ENCODE results near the gene KNSTRN.

KNSTRN gene

DNA sequence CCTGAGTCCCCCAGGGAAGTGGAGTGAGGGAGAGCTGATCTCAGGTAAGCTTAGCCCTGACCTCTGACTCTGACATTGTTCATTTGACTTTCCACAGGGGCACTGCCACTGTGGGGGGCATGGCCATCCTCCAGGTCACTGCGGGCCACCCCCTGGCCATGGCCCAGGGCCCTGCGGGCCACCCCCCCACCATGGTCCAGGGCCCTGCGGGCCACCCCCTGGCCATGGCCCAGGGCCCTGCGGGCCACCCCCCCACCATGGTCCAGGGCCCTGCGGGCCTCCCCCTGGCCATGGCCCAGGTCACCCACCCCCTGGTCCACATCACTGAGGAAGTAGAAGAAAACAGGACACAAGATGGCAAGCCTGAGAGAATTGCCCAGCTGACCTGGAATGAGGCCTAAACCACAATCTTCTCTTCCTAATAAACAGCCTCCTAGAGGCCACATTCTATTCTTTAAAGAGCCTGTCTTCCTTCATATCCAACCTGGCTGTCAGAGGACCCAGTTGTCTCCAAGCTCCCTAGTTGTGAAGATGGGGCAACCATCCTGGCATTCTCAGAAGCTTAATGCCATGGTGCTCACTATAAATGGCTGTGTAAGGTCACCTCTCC lies 26.4 kb upstream of the KNSTRN start:
- H3K4me1 Mint-ChIP-seq, result peaks cover 11% of the 10 kb centered on the region
- DNase-seq (ENCODE audit: low spot score in 2 of 2) (no peak), ATAC-seq (no peak)
- no peaks in the 10 kb centered on the region for H3K9me3 Mint-ChIP-seq
- no peak overlapping the region for H3K4me3 Mint-ChIP-seq
- no peak overlapping the region for H3K27ac Mint-ChIP-seq
- H3K36me3 Mint-ChIP-seq, result peaks cover 8% of the 10 kb centered on the region

DNA sequence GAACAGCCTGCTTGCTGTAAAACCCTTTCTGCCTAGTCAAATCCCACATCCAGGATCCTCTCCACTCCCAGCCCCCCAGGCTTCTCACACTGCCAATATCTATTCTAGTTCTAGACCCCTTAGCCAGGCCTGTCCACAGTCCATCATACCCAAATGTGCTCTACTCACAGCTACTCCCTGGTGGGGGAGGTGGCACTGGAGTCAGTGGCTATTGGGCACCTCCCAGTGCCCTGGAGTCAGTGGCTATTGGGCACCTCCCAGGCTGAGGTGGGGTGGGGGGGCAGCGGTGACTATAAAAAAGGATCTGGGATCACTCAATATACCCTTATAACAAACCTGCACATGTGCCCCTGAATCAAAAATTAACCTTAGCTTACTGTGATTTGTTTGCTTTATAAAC lies 25.3 kb upstream of the KNSTRN start:
- H3K36me3 Mint-ChIP-seq, result peaks cover 8% of the 10 kb centered on the region
- H3K27ac Mint-ChIP-seq, result no peak overlapping the region
- no peak for DNase-seq (ENCODE audit: low spot score in 2 of 2)
- ATAC-seq, result no peak
- H3K9me3 Mint-ChIP-seq, result no peaks in the 10 kb centered on the region
- peak overlapping the region; percentile 76 for H3K4me3 Mint-ChIP-seq
- H3K4me1 Mint-ChIP-seq, result peaks cover 11% of the 10 kb centered on the region

DNA sequence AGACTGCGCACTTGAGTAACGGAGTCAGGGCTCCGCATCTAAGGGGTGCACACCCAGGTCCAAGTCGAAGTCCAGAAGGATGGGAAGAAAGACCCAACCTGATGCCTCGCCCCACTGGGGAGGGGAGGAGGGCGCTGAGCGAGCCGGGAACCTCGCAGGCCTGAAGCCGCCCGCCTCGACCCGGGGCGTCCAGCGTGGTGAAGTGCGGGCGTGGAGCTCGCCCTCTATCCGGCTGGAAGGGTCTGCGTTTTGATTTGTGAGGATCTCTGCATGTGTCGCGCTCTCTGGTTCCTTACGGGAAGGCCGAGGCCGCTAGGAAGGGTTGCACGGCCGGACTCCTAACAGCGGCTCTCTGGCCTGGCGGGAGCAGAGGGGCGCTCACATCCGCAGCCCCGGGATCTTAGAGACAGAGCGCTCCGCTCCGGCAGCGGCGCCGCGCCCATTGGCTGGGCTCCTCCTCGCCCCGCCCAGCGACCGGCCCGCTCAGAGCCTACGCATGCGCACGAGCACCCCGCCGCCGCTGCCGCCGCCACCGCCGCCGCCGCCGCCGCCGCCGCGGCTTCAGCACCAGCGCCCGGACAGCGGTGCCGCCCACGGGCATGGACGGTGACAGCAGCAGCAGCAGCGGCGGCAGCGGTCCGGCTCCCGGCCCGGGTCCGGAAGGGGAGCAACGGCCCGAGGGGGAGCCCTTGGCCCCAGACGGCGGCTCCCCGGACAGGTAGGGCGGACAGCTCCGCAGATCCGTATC lies 24.6 kb upstream of the KNSTRN start, which contains the start of gene DISP2:
Gene DISP2, plus strand, starts transcription at position 497 of the 748 bp plus-strand sequence. Its CDS starts 103 bp downstream, at position 600.
- Mint-ChIP-seq H3K36me3 (peaks cover 8% of the 10 kb centered on the region), H3K27ac (peak within 1 kb of the TSS; percentile 76), H3K9me3 (no peaks in the 10 kb centered on the region), H3K4me1 (peaks cover 11% of the 10 kb centered on the region), H3K4me3 (peak within 1 kb of the TSS; percentile 76)
- peak; percentile 96 to 99 for DNase-seq (ENCODE audit: low spot score in 2 of 2)
- peak; percentile 89 for ATAC-seq

DNA sequence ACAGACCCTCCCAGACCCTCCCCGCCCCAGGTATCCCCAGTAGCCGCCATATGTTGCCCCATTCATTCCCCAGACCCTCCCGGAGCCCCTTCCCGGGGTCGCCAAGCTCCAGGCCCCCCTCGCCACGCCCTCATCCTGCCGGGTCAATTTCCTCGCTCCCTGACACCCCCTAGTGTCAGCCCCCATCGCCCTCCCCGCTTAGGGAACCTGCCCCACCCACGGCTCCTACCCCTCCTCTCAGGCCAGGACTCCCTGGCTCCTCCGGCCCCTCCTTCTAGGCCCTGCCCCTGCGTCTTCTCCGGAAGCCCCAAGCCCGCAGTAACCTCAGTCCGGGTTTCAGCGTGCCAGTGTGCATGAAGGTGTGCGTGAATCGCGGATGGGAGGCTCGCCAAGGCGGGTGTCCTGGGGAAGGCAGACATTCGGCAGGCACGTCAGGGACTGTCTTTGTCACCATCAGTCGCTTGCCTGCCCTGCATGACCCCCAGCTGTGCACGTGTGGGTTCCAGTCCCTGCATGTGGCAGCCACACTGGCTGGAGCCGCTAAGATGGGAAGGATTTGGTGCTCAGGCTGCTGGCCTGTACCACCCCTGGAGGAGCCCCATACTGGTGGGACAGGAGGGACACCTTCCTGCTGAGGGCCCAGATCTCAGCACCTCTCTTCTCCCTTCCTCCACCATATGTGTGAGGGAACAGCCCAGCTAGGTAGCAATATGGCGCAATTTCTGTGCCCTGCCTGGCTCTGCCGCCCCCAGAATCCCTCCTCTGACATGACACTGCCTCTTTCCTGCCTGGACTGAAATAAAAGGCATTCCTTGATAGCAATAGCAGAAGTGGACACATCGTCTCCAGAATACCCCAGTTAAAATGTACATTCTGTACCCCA lies 23.8 kb upstream of the KNSTRN start:
- Mint-ChIP-seq H3K9me3 (no peaks in the 10 kb centered on the region), H3K36me3 (peaks cover 8% of the 10 kb centered on the region), H3K27ac (peak overlapping the region; percentile 76), H3K4me1 (peaks cover 14% of the 10 kb centered on the region), H3K4me3 (peak overlapping the region; percentile 76)
- ATAC-seq (peak; percentile 29), DNase-seq (ENCODE audit: low spot score in 2 of 2) (no peak)

DNA sequence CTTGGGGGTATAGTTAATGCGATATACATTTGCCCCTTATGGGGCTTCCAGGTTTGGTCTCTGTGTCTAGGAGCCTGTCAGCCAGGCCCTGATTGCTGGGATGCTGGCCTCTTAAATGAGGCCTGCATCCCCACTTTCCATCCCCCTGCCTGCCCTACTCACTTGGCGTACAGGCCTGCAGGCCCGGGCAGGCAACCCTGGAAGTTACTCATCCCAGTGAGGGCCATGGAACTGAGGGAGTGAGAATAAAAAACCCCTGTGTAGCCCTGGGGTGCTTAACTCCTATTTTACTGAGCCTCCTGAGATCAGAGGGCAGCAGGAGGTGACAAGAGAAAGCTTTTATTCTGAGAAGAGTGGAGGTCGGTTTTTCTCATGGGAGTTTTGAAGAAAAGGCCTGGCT lies 22.5 kb upstream of the KNSTRN start:
- ATAC-seq (no peak), DNase-seq (ENCODE audit: low spot score in 2 of 2) (no peak)
- H3K27ac Mint-ChIP-seq, result no peak overlapping the region
- H3K4me3 Mint-ChIP-seq, result no peak overlapping the region
- peaks cover 8% of the 10 kb centered on the region for H3K36me3 Mint-ChIP-seq
- H3K9me3 Mint-ChIP-seq, result no peaks in the 10 kb centered on the region
- H3K4me1 Mint-ChIP-seq, result peaks cover 22% of the 10 kb centered on the region

DNA sequence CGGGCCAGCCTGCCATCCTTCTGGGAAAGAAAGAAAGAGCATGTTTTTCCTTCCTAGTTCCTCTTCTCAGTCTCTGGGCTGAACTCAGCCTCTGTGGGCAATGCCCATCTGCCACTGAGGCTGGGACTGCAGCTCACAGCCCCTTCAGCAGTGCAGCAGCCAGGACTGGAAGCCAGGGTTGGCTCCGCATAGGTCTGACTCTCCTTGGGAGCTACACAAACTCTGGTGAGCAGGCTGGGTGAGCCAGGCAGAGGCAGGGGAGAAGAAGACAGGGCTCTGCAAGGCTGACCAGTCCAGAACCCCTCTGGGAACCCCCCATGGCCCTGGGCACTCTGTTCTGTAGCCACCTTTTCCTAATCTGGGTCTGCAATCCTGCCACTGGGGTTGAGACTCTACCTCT lies 20.9 kb upstream of the KNSTRN start:
- H3K27ac Mint-ChIP-seq, result no peak overlapping the region
- no peak for DNase-seq (ENCODE audit: low spot score in 2 of 2)
- no peak for ATAC-seq
- peaks cover 36% of the 10 kb centered on the region for H3K4me1 Mint-ChIP-seq
- H3K9me3 Mint-ChIP-seq, result no peaks in the 10 kb centered on the region
- H3K4me3 Mint-ChIP-seq, result no peak overlapping the region
- H3K36me3 Mint-ChIP-seq, result peaks cover 8% of the 10 kb centered on the region

DNA sequence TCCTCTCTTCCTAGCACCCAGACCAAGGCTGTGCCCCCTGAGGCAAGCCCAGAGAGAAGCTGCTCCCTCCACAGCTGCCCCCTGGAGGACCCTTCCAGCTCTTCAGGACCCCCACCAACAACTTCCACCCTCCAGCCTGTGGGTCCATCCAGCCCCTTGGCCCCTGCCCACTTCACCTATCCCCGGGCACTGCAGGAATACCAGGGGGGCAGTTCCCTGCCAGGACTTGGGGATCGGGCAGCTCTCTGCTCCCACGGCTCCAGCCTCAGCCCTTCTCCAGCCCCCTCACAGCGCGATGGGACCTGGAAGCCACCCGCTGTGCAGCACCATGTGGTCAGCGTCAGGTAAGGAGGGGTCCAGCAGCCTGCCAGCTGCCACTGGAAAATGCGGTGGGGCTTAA lies 18.9 kb upstream of the KNSTRN start:
- H3K9me3 Mint-ChIP-seq, result no peaks in the 10 kb centered on the region
- peak overlapping the region; percentile 23 for H3K27ac Mint-ChIP-seq
- DNase-seq (ENCODE audit: low spot score in 2 of 2), result no peak
- H3K4me1 Mint-ChIP-seq, result peaks cover 46% of the 10 kb centered on the region
- no peak overlapping the region for H3K4me3 Mint-ChIP-seq
- ATAC-seq, result no peak
- peaks cover 3% of the 10 kb centered on the region for H3K36me3 Mint-ChIP-seq

DNA sequence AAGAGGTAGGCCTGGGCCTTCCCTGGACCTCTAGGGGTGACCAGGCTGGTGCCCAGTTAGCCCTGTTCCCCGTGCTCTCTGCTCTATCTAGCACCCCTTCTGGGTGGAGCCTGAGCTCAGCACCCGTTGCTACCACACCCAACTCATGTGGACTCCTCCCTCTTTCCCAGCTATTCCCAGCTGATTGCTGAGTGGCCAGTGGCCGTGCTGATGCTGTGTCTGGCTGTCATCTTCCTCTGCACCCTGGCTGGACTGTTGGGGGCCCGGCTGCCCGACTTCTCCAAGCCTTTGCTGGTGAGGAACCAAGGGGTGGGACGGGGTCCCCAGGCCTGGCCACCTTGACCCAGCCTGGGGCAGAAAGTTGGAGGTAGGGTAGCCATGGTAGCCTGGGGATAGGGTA lies 18.3 kb upstream of the KNSTRN start:
- Mint-ChIP-seq H3K36me3 (no peaks in the 10 kb centered on the region), H3K27ac (peak overlapping the region; percentile 23), H3K4me1 (peaks cover 45% of the 10 kb centered on the region), H3K9me3 (no peaks in the 10 kb centered on the region), H3K4me3 (no peak overlapping the region)
- DNase-seq (ENCODE audit: low spot score in 2 of 2) (no peak), ATAC-seq (no peak)

DNA sequence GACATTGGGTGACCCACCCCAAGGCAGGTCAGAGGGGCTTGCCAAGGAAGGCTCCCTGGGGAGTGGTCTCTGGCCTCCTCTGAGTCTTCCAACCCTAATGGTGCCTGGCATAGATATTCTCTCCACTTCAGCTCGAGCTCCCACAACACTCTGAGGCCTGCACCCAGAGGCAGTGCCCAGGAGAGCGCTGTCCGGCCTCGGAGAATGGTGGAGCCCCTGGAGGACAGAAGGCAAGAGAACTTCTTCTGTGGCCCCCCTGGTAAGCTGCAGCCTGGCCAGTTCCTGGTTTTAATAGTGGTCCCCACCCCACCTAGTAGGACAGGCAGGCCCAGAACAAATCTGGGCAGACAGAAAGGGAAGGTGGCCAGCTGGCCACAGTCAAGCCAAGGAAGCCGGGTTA lies 17.5 kb upstream of the KNSTRN start:
- ATAC-seq, result no peak
- Mint-ChIP-seq H3K9me3 (no peaks in the 10 kb centered on the region), H3K36me3 (no peaks in the 10 kb centered on the region), H3K4me3 (no peak overlapping the region), H3K27ac (no peak overlapping the region), H3K4me1 (peaks cover 45% of the 10 kb centered on the region)
- no peak for DNase-seq (ENCODE audit: low spot score in 2 of 2)

DNA sequence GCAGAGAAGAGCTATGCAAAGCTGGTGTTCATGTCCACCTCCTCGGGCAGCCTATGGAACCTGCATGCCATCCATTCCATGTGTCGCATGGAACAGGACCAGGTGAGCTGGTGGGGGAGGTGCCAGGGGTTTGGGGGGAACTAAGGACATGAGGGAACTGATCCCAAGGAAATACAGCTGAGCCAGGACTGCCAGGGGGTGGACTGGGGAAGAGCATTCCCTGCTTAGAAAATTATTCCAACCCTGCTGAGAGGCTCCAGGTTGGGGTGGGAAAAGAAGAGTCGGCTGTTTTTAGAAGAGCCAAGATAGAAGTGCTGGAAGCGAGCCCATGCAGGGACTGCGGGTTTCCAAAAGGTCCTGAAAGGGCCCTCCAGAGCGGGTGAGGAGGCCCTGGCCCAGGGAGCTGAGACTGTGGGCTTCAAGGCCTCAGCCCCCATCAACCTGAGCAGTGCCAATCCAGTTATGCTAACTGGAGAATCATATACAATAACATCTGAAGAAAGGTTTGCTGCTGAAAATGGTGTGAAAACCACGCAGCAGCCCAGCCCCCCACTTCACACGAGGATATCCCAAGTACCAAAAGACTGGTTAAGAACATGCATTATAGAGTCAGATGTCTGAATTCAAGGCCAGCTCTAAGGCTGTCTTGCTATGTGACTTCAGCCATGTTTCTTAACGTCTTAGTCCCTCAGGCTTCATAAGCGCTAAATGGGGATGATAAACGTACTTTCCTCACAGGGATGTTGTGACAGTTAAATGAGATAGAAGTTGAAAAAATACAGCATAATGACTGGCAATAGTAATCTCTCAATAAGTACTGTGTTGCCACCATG lies 16.7 kb upstream of the KNSTRN start:
- Mint-ChIP-seq H3K36me3 (no peaks in the 10 kb centered on the region), H3K4me1 (peaks cover 45% of the 10 kb centered on the region), H3K9me3 (no peaks in the 10 kb centered on the region), H3K27ac (no peak overlapping the region), H3K4me3 (no peak overlapping the region)
- no peak for DNase-seq (ENCODE audit: low spot score in 2 of 2)
- no peak for ATAC-seq

DNA sequence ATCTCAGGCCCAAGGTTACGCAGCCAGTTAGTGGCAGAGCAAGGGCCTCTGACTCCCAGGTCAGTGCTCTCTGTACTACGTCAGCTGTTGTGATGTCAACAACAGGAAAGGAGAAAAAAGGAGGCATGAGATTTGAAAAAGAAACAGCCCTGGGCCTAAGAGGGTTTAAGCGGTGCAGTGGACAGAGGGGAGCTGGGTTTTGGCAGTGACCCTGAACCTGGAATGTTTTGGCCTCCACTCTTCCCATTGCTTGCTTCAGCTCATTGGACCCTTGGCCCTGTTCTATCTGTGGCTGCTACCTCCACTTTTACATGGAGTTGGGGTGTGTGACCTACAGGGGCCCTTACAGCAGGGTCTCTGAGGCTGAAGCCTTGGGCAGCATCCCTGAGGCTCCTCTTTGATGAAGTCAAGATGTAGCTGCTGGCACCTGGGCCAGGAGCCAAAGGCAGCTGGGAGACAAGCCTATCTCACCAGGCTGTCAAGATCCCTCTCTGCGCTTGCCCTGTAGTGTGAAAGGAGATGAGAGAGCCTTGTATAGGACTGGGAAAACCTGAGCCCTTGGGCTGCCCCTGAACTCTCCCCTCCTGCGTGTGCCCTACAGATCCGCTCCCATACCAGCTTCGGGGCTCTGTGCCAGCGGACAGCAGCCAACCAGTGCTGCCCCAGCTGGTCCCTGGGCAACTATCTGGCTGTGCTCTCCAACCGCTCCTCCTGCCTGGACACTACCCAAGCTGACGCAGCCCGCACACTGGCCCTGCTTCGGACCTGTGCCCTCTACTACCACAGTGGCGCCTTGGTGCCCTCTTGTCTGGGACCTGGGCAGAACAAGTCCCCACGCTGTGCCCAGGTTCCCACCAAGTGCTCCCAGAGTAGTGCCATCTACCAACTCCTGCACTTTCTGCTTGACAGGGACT lies 15.8 kb upstream of the KNSTRN start:
- DNase-seq (ENCODE audit: low spot score in 2 of 2) (no peak), ATAC-seq (no peak)
- H3K4me1 Mint-ChIP-seq, result peaks cover 45% of the 10 kb centered on the region
- peak overlapping the region; percentile 94 for H3K27ac Mint-ChIP-seq
- H3K36me3 Mint-ChIP-seq, result no peaks in the 10 kb centered on the region
- peak overlapping the region; percentile 86 for H3K4me3 Mint-ChIP-seq
- H3K9me3 Mint-ChIP-seq, result no peaks in the 10 kb centered on the region

DNA sequence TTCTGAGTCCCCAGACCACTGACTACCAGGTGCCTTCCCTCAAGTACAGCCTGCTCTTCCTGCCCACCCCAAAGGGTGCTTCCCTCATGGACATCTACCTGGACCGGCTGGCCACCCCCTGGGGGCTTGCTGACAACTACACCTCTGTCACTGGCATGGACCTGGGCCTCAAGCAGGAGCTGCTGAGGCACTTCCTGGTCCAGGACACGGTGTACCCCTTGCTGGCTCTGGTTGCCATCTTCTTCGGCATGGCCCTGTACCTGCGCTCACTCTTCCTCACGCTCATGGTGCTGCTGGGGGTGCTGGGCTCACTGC lies 15.2 kb upstream of the KNSTRN start:
- Mint-ChIP-seq H3K36me3 (no peaks in the 10 kb centered on the region), H3K27ac (peak overlapping the region; percentile 94), H3K9me3 (no peaks in the 10 kb centered on the region), H3K4me3 (peak overlapping the region; percentile 86), H3K4me1 (peaks cover 45% of the 10 kb centered on the region)
- DNase-seq (ENCODE audit: low spot score in 2 of 2) (no peak), ATAC-seq (no peak)

DNA sequence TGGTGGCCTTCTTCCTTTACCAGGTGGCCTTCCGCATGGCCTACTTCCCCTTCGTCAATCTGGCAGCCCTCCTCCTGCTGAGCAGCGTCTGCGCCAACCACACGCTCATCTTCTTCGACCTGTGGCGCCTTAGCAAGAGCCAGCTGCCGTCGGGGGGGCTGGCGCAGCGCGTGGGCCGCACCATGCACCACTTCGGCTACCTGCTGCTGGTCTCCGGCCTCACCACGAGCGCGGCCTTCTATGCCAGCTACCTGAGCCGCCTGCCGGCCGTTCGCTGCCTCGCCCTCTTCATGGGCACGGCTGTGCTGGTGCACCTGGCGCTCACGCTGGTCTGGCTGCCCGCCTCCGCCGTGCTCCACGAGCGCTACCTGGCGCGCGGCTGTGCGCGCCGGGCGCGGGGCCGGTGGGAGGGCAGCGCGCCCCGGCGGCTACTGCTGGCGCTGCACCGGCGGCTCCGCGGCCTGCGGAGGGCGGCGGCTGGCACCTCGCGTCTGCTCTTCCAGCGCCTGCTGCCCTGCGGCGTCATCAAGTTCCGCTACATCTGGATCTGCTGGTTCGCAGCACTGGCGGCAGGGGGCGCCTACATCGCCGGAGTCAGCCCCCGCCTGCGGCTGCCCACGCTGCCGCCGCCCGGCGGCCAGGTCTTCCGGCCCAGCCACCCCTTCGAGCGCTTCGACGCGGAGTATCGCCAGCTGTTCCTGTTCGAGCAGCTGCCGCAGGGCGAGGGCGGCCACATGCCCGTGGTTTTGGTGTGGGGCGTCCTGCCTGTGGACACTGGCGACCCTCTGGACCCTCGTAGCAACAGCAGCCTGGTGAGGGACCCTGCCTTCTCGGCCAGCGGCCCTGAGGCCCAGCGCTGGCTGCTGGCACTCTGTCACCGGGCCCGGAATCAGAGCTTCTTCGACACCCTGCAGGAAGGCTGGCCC lies 14.6 kb upstream of the KNSTRN start:
- ATAC-seq (peak; percentile 93), DNase-seq (ENCODE audit: low spot score in 2 of 2) (peak; percentile 84 to 91)
- Mint-ChIP-seq H3K9me3 (no peaks in the 10 kb centered on the region), H3K4me1 (peaks cover 45% of the 10 kb centered on the region), H3K4me3 (peak overlapping the region; percentile 86), H3K36me3 (no peaks in the 10 kb centered on the region), H3K27ac (peak overlapping the region; percentile 94)

All from stimulated activated effector memory CD8-positive, alpha-beta T cell treated with anti-CD3 and anti-CD28 coated beads, Interleukin-12 subunit alpha, Interleukin-12 subunit beta, amount 100 ng/mL, for 72 hours (primary cell).